Measurements from ENCODE around the gene GPR158. TPM values are rescaled to one million over a fixed set of nuclear protein-coding genes. Genes with fewer than 3 reads are reported as not detected.

Gene GPR158
- total RNA-seq, 4 donors from 2014 or later: 0.18 TPM; not detected in 3

DNA sequence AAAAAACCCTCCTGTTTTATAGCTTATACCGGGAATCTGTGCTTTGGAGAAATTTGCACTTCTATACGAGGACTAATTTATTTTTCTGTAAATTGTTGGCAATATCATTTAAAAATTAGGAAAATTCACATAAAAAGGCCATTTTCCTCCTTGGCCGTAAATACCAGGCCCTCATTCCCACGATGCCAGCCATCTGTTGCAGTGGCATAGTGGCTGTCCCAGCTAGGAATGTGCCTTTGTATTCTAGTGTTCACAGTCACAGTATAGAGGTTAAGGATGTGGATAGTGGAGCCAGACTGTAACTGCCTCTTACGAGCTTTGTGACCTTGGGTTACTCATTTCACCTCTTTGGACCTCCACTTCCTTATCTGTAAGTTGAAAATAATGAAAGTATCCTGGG lies 312.5 kb downstream of the GPR158 start:
- Histone ChIP-seq H3K27me3 (no peaks in the 10 kb centered on the region), H3K9me3 (no peaks in the 10 kb centered on the region), H3K27ac (no peak overlapping the region), H3K4me1 (no peaks in the 10 kb centered on the region), H3K4me3 (no peak overlapping the region), H3K36me3 (no peaks in the 10 kb centered on the region)
- TF ChIP-seq EP300 (IDR thresholded peaks at IDR 0.05): no peak
- TF ChIP-seq, protein P1, sequence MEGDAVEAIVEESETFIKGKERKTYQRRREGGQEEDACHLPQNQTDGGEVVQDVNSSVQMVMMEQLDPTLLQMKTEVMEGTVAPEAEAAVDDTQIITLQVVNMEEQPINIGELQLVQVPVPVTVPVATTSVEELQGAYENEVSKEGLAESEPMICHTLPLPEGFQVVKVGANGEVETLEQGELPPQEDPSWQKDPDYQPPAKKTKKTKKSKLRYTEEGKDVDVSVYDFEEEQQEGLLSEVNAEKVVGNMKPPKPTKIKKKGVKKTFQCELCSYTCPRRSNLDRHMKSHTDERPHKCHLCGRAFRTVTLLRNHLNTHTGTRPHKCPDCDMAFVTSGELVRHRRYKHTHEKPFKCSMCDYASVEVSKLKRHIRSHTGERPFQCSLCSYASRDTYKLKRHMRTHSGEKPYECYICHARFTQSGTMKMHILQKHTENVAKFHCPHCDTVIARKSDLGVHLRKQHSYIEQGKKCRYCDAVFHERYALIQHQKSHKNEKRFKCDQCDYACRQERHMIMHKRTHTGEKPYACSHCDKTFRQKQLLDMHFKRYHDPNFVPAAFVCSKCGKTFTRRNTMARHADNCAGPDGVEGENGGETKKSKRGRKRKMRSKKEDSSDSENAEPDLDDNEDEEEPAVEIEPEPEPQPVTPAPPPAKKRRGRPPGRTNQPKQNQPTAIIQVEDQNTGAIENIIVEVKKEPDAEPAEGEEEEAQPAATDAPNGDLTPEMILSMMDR (IDR thresholded peaks at IDR 0.05): no peak
- TF ChIP-seq POLR2AphosphoS5 (IDR thresholded peaks at IDR 0.05): no peak
- no peak for TF ChIP-seq POLR2A (IDR thresholded peaks at IDR 0.05)
- no peak for DNase-seq (ENCODE audit: low spot score in 2 of 2)
- 88% methylated on average over 5 of the region's 5 CpGs for WGBS

DNA sequence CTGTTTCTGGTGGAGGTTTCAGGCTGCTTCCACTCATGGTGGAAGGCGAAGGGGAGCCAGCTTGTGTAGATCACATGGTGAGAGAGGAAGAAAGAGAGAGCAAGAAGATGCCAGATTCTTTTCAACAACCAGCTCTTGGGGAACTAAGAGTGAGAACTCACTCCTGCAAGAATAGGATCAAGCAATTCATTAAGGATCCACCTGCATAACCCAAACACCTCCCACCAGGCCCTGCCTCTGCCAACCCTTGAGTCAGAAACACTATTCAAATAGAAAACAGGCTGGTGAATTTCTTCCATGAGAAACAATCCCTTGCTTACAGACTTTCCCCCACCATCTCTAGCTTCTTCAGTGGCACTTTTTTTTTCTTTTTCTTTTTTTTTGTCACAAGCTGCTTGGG lies 317.2 kb downstream of the GPR158 start:
- no peak for DNase-seq (ENCODE audit: low spot score in 2 of 2)
- H3K27me3 ChIP-seq: no peaks in the 10 kb centered on the region
- H3K36me3 ChIP-seq: no peaks in the 10 kb centered on the region

DNA sequence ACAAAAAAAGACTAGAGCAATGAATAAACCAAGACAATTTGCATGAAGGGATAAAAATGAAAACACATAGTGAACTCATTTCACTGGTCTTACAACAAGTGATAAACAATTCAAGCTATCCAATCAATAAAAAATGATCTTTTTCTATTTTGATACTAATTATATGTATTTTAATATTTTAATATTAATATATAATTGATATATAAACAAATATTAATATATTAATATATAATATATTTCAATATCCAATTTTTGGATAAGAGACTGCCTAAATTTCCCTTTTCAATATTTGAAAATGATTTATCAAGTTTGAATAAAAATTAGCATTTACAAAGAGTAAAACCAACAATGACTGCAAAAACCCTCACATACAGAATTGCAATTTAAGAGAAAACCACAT lies 317.9 kb downstream of the GPR158 start:
- Histone ChIP-seq H3K27ac (no peak overlapping the region), H3K36me3 (no peaks in the 10 kb centered on the region), H3K9me3 (no peaks in the 10 kb centered on the region), H3K4me3 (no peak overlapping the region), H3K27me3 (no peaks in the 10 kb centered on the region), H3K4me1 (no peaks in the 10 kb centered on the region)
- DNase-seq (ENCODE audit: low spot score in 2 of 2): no peak
- TF ChIP-seq, protein P1 (IDR thresholded peaks at IDR 0.05): no peak
- TF ChIP-seq POLR2AphosphoS5 (IDR thresholded peaks at IDR 0.05) (no peak), EP300 (IDR thresholded peaks at IDR 0.05) (no peak), POLR2A (IDR thresholded peaks at IDR 0.05) (no peak)

More for the DNA sequence above, 317.2 kb downstream of the GPR158 start:
- H3K27ac ChIP-seq: no peak overlapping the region
- H3K4me3 ChIP-seq: no peak overlapping the region
- H3K9me3 ChIP-seq: no peaks in the 10 kb centered on the region
- TF ChIP-seq POLR2AphosphoS5 (IDR thresholded peaks at IDR 0.05): no peak
- TF ChIP-seq POLR2A (IDR thresholded peaks at IDR 0.05): no peak
- TF ChIP-seq, protein P1 (IDR thresholded peaks at IDR 0.05): no peak
- TF ChIP-seq EP300 (IDR thresholded peaks at IDR 0.05): no peak
- 86% methylated on average over 1 of the region's 1 CpG for WGBS
- H3K4me1 ChIP-seq: no peaks in the 10 kb centered on the region

DNA sequence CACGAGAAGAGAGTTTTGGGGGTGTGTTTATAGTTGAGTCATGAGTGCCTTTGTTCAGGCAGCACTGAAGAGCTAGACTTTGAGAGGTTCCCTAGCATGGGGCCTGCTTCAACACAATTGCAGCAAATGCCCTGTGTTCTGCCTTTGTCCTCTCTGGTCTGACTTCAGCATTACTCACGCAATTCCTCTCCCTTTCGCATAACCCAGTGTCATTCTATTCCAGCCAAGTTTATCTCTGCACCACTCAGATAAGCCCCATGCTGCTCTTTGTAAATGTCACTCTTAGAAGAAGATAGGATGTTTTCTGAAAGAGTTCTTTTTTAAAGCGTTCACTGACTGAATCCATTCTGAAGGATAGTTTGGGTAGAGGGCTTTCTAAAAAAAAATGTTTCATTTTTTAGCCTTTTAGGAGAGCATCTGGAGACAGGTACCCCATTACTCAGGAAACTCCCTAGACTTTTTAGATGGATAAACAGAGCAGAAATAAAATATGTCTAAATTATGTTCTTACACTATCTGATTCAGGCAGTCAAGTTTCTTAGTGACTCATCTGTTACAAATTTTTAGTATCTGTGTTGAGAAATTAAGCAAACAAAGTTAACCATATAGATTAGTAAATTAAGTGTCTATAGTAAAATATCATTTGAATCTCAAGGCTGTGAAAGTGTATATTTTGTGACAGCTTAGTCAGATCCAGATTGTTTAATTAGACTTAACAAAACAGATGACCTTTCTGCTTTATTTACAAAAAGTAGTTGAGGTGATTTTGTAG lies 318.5 kb downstream of the GPR158 start:
- no peak overlapping the region for H3K4me3 ChIP-seq
- TF ChIP-seq, protein P1 (IDR thresholded peaks at IDR 0.05): no peak
- TF ChIP-seq EP300 (IDR thresholded peaks at IDR 0.05): no peak
- no peak for TF ChIP-seq POLR2AphosphoS5 (IDR thresholded peaks at IDR 0.05)
- TF ChIP-seq POLR2A (IDR thresholded peaks at IDR 0.05): no peak
- no peak overlapping the region for H3K27ac ChIP-seq
- no peaks in the 10 kb centered on the region for H3K36me3 ChIP-seq
- no peaks in the 10 kb centered on the region for H3K27me3 ChIP-seq
- WGBS: 36% methylated on average over 4 of the region's 4 CpGs
- no peaks in the 10 kb centered on the region for H3K9me3 ChIP-seq
- no peaks in the 10 kb centered on the region for H3K4me1 ChIP-seq
- DNase-seq (ENCODE audit: low spot score in 2 of 2): no peak

DNA sequence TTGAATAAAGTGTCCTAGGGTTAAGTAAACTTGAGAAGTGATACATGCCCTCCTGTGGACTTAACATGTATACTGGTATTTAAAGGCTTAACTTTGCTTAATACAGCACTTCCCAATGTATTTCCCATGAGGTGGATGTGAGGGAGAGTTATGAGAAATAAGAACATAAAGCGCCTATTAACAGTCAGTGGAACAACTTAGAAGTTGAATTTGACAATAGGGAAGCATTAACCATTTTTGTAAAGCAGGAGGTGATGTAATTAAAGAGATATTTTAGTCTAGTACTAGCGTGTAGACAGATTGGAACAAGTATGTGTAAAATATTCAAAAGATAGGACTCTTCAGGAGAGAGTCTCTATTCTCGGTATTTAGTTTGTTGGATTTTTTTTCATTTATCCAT lies 322.4 kb downstream of the GPR158 start:
- WGBS: 56% methylated on average over 3 of the region's 3 CpGs
- TF ChIP-seq EP300 (IDR thresholded peaks at IDR 0.05): no peak
- TF ChIP-seq, protein P1 (IDR thresholded peaks at IDR 0.05): no peak
- no peak for TF ChIP-seq POLR2A (IDR thresholded peaks at IDR 0.05)
- TF ChIP-seq POLR2AphosphoS5 (IDR thresholded peaks at IDR 0.05): no peak
- no peaks in the 10 kb centered on the region for H3K27me3 ChIP-seq

More for the DNA sequence above, 322.4 kb downstream of the GPR158 start:
- Histone ChIP-seq H3K4me3 (no peak overlapping the region), H3K27ac (no peak overlapping the region), H3K4me1 (no peaks in the 10 kb centered on the region), H3K36me3 (no peaks in the 10 kb centered on the region), H3K9me3 (no peaks in the 10 kb centered on the region)
- DNase-seq (ENCODE audit: low spot score in 2 of 2): no peak
